OCI-LY7 (cell line): ENCODE results near the gene HCRTR1. TPM values are rescaled to one million over a fixed set of nuclear protein-coding genes. Genes with fewer than 3 reads are reported as not detected.

Source experiments
- BruUV-seq: library from RNA; stranded (reverse); fragments of 400-500 nt; replicated peaks from 2 replicates; lab custom pipeline; 2021; lab: Mats Ljungman, UMichigan
- CTCF ChIA-PET: fragments of 300-600 bp; sonication (Branson Sonifier 250); formaldehyde crosslinking; loops from one replicate; lab custom pipeline; 2022; ENCODE audit warnings: antibody characterized with exemption; ENCODE audit not compliant: unreplicated experiment; lab: Charles Lee
- POLR2A ChIA-PET: fragments of 300-600 bp; sonication (Branson Sonifier 250); formaldehyde crosslinking; loops from one replicate; lab custom pipeline; 2022; ENCODE audit warnings: antibody characterized with exemption; lab: Charles Lee
- DNase-seq: peaks from one replicate; pipeline ENCODE4 v3.0.0-alpha.2; 2015; ENCODE audit warnings: low spot score
- H2AFZ ChIP-seq: fragments of 200-600 bp; sonication (generic), shearing (Covaris generic); 2 replicates; pipeline ENCODE4 v1.6.1; 2014; ENCODE audit warnings: mild to moderate bottlenecking, antibody characterized with exemption, low read length, moderate library complexity
- H3K27ac ChIP-seq: fragments of 200-600 bp; sonication (generic); 2 replicates; pipeline ENCODE4 v1.5.1; 2014; ENCODE audit warnings: mixed run types, low read depth, mild to moderate bottlenecking, moderate library complexity, low read length, inconsistent platforms; ENCODE audit not compliant: poor library complexity, severe bottlenecking
- H3K36me3 ChIP-seq: fragments of 200-600 bp; sonication (generic); 2 replicates; pipeline ENCODE4 v1.6.1; 2014; ENCODE audit warnings: mild to moderate bottlenecking, antibody characterized with exemption, low read length, moderate library complexity, mixed read lengths; ENCODE audit not compliant: insufficient read depth
- H3K4me1 ChIP-seq: fragments of 200-600 bp; sonication (generic); 2 replicates; pipeline ENCODE4 v1.5.1; 2014; ENCODE audit warnings: mild to moderate bottlenecking, low read length; ENCODE audit not compliant: insufficient read depth, poor library complexity, severe bottlenecking
- H3K4me2 ChIP-seq: fragments of 200-600 bp; sonication (generic); 2 replicates; pipeline ENCODE4 v1.6.1; 2014; ENCODE audit warnings: mild to moderate bottlenecking, low read length
- H3K4me3 ChIP-seq: fragments of 200-600 bp; sonication (generic); 2 replicates; pipeline ENCODE4 v1.5.1; 2014; ENCODE audit warnings: mild to moderate bottlenecking, low read depth, low read length; ENCODE audit not compliant: poor library complexity, severe bottlenecking
- H3K79me2 ChIP-seq: fragments of 200-600 bp; sonication (generic); 2 replicates; pipeline ENCODE4 v1.6.1; 2016; ENCODE audit warnings: low read depth, mild to moderate bottlenecking, low read length, moderate library complexity, mixed read lengths; ENCODE audit not compliant: insufficient read depth
- H3K9me2 ChIP-seq: fragments of 200-600 bp; sonication (generic); 2 replicates; pipeline ENCODE4 v1.6.1; 2016; ENCODE audit warnings: mild to moderate bottlenecking, low read length, mixed read lengths; ENCODE audit not compliant: insufficient read depth
- H3K9me3 ChIP-seq: fragments of 200-600 bp; sonication (generic); 2 replicates; pipeline ENCODE4 v1.6.1; 2014; ENCODE audit warnings: mild to moderate bottlenecking, mixed run types, low read length, mixed read lengths
- H4K20me1 ChIP-seq: fragments of 200-600 bp; sonication (generic); 2 replicates; pipeline ENCODE4 v1.6.1; 2014; ENCODE audit warnings: mild to moderate bottlenecking, antibody characterized with exemption, low read length, moderate library complexity, mixed read lengths; ENCODE audit not compliant: insufficient read depth
- CTCF ChIP-seq: fragments of 200-600 bp; sonication (generic); conservative IDR thresholded peaks from 2 replicates; pipeline ENCODE4 v1.5.1; 2014; ENCODE audit warnings: mild to moderate bottlenecking, antibody characterized with exemption, low read length, moderate library complexity, mixed read lengths
- EZH2phosphoT487 ChIP-seq: fragments of 200-600 bp; sonication (generic); IDR thresholded peaks from 2 replicates; pipeline ENCODE4 v1.6.1; 2018; ENCODE audit warnings: low read depth, borderline replicate concordance, mild to moderate bottlenecking, mixed run types, antibody characterized with exemption, low read length, moderate library complexity, mixed read lengths
- intact Hi-C: fragments of 100-400 bp; cut with micrococcal nuclease; formaldehyde crosslinking; loops from one replicate; pipeline ENCODE4 v1.10.0; 2022; ENCODE audit not compliant: unreplicated experiment
- total RNA-seq, 2 experiments: library from RNA; depleted of rRNA in 1 of 2; stranded (reverse); fragments of >200 nt in 1 of 2; shearing (Covaris generic) in 1 of 2; gene quantifications; 2 replicates each; pipeline ENCODE4 v1.2.3, GENCODE V29; 2014 to 2022

Gene HCRTR1
- total RNA-seq, 2 experiments from 2014 or later: not detected

- Histone ChIP-seq H3K4me2 (no peak overlapping the region), H3K9me3 (no peaks in the 10 kb centered on the region), H3K79me2 (no peaks in the 10 kb centered on the region), H4K20me1 (no peaks in the 10 kb centered on the region), H3K27ac (no peak overlapping the region), H3K9me2 (no peaks in the 10 kb centered on the region), H2AFZ (no peak overlapping the region), H3K4me3 (no peak overlapping the region), H3K36me3 (peaks cover 3% of the 10 kb centered on the region; the same call in 1 of the 2 replicates), H3K4me1 (no peaks in the 10 kb centered on the region)
- TF ChIP-seq EZH2phosphoT487: no peak
- TF ChIP-seq CTCF: no peak
- POLR2A ChIA-PET: no interaction called here
- DNase-seq: no peak
- CTCF ChIA-PET: no interaction called here
- BruUV-seq: no TSS peak
- intact Hi-C loops: no loop called here
Measured at GRCh38 chr1:31621498-31621820, 4.0 kb downstream of the HCRTR1 start.

DNA sequence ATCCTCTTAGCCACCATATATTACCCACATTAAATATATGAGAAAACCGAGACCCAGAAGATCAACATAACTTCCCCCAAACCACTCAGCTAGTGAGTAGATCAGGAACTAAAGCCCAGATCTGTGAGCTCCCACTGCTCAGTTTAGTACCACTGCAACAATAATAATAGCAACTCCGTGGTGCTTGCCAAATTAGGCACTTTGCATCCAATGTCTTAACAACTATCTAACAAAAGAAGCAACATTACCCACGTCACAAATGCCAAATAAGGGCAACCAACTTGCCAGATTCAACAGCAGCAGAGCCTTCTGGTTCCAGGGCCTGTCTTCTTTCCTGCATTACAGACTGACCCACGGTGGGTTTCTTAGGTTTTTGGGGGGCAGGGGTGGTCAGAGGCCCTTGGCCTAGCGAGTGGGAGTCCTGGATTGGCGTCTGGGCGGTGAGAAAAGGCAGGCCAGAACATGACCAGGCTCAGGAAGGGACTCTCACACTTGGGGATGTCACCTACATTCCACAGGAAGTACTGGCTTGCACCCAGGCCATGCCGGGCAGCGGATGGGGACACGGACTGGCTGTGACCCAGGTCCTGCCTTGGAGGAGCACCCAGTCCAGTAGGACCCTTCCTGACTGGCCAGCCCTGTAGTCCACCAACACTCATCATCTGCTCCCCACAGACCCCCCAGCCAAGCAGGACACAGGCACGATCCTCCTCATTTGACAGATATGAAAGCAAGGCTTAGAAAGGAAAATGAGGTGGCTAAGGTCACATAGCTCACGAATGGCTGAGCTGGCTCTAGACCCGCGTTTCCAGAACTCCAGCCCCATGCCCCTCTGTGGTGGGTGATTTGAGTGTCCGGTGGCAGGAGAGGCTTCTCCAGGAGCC is 4.6 kb downstream of the HCRTR1 start:
- POLR2A ChIA-PET: no interaction called here

More for the DNA sequence above, 4.6 kb downstream of the HCRTR1 start:
- CTCF ChIA-PET: no interaction called here
- no peak overlapping the region for H3K27ac ChIP-seq
- H3K36me3 ChIP-seq: peaks cover 3% of the 10 kb centered on the region; the same call in 1 of the 2 replicates
- H3K4me3 ChIP-seq: no peak overlapping the region
- TF ChIP-seq CTCF (no peak), EZH2phosphoT487 (no peak)
- H3K4me2 ChIP-seq: no peak overlapping the region
- H3K79me2 ChIP-seq: no peaks in the 10 kb centered on the region
- H3K9me3 ChIP-seq: no peaks in the 10 kb centered on the region
- DNase-seq: no peak
- no peaks in the 10 kb centered on the region for H3K4me1 ChIP-seq
- intact Hi-C loops: no loop called here
- no TSS peak for BruUV-seq
- H4K20me1 ChIP-seq: no peaks in the 10 kb centered on the region
- H3K9me2 ChIP-seq: no peaks in the 10 kb centered on the region
- H2AFZ ChIP-seq: no peak overlapping the region
